ENCODE measurements around the gene TMEM250. TPM values are rescaled to one million over a fixed set of nuclear protein-coding genes. Genes with fewer than 3 reads are reported as not detected.

Gene TMEM250
- total and polyA plus RNA-seq, 9 of the 15 experiments (the other 6 are each of a cell fraction or from before 2014, with no cell fraction given) = 0.32 to 44.6 (median 12.2) TPM

- TF ChIP-seq CTCFL (IDR thresholded peaks at IDR 0.05; ENCODE audit: borderline replicate concordance, insufficient read depth, low read depth, low read length, poor library complexity, severe bottlenecking) (peak; percentile 16), ATF7 (IDR thresholded peaks at IDR 0.05) (0 out of 2 replicates have a peak, but pooled peaks have one; percentile 19), CBX8 (IDR thresholded peaks at IDR 0.05; ENCODE audit: borderline replicate concordance, extremely low read depth, low read depth, low read length, poor library complexity, severe bottlenecking) (no peak), ZBTB33 (CRISPR knock-in tag; IDR thresholded peaks at IDR 0.05) (peak; percentile 46; the same call in 1 of the 2 replicates), SLC30A9 (CRISPR knock-in tag; IDR thresholded peaks at IDR 0.05) (no peak), DEAF1 (CRISPR knock-in tag; IDR thresholded peaks at IDR 0.05) (peak; percentile 95), ZNF592 (IDR thresholded peaks at IDR 0.05) (no peak)
Measured at GRCh38 chr9:136122425-136123383, 4.0 kb upstream of the TMEM250 start (continued).
